Upper lobe of left lung (tissue), 4 donors: ENCODE results near the gene ALDOC.
"Not testable (repeated sequence)": the region's sequence is repeated elsewhere in the genome, so short reads cannot be mapped to it uniquely, and the experiment has no call there.

Experiments
- POLR2A ChIP-seq, 4 donors: fragments of 450-650 bp; IDR thresholded peaks; one replicate each; pipeline ENCODE4 v1.5.1; 2016 to 2017; ENCODE audit warnings: antibody characterized with exemption in 4 of 4, mild to moderate bottlenecking in 2 of 4
- TF ChIP-seq, protein P1 (sequence below), 6 experiments: fragments of 450-650 bp in 4 of 6; fragments of 200-600 bp in 2 of 6; sonication (generic) in 2 of 6; IDR thresholded peaks; one replicate each; pipeline ENCODE4 v1.5.1; 2016 to 2019; ENCODE audit warnings: antibody characterized with exemption in 6 of 6

- not testable (repeated sequence) for TF ChIP-seq POLR2A (IDR thresholded peaks at IDR 0.05)
- TF ChIP-seq, protein P1, sequence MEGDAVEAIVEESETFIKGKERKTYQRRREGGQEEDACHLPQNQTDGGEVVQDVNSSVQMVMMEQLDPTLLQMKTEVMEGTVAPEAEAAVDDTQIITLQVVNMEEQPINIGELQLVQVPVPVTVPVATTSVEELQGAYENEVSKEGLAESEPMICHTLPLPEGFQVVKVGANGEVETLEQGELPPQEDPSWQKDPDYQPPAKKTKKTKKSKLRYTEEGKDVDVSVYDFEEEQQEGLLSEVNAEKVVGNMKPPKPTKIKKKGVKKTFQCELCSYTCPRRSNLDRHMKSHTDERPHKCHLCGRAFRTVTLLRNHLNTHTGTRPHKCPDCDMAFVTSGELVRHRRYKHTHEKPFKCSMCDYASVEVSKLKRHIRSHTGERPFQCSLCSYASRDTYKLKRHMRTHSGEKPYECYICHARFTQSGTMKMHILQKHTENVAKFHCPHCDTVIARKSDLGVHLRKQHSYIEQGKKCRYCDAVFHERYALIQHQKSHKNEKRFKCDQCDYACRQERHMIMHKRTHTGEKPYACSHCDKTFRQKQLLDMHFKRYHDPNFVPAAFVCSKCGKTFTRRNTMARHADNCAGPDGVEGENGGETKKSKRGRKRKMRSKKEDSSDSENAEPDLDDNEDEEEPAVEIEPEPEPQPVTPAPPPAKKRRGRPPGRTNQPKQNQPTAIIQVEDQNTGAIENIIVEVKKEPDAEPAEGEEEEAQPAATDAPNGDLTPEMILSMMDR (IDR thresholded peaks at IDR 0.05) = not testable (repeated sequence)
These were observed 679 bp downstream of the ALDOC start for GRCh38 chr17:28576016-28576415.
